K562 (cell line): ENCODE data around the gene IFT81. TPM values are rescaled to one million over a fixed set of nuclear protein-coding genes. Genes with fewer than 3 reads are reported as not detected.

Experiments
- ATF4 ChIP-seq: fragments of 450-650 bp; formaldehyde crosslinking; IDR thresholded peaks from 2 replicates; pipeline ENCODE4 v1.4.0; 2022; ENCODE audit warnings: mild to moderate bottlenecking, moderate library complexity
- CBFA2T2 ChIP-seq: fragments of 450-650 bp; conservative IDR thresholded peaks from 2 replicates; pipeline ENCODE4 v1.6.1; 2017; ENCODE audit warnings: mild to moderate bottlenecking
- CBFA2T3 ChIP-seq: fragments of 450-650 bp; IDR thresholded peaks from 2 replicates; pipeline ENCODE4 v1.6.1; 2017
- CEBPB ChIP-seq: fragments of 450-650 bp; IDR thresholded peaks from 2 replicates; pipeline ENCODE4 v1.6.1; 2016; ENCODE audit warnings: missing genetic modification characterization, missing compliant biosample characterization
- COPS2 ChIP-seq: fragments of 450-650 bp; conservative IDR thresholded peaks from 2 replicates; pipeline ENCODE4 v1.6.1; 2016; ENCODE audit warnings: mild to moderate bottlenecking, moderate library complexity
- CREB5 ChIP-seq: fragments of 250-450 bp; sonication (Bioruptor Pico); IDR thresholded peaks from 2 replicates; pipeline ENCODE4 v1.5.0; 2020; ENCODE audit warnings: mild to moderate bottlenecking
- DDX20 ChIP-seq: fragments of 450-650 bp; IDR thresholded peaks from 2 replicates; pipeline ENCODE4 v1.6.1; 2016; ENCODE audit warnings: missing genetic modification characterization, low read depth, mild to moderate bottlenecking, missing compliant biosample characterization, moderate library complexity
- ETS2 ChIP-seq: IDR thresholded peaks from 2 replicates; pipeline ENCODE4 v1.6.1; 2016; ENCODE audit warnings: borderline replicate concordance, missing genetic modification characterization, mild to moderate bottlenecking, moderate library complexity, missing compliant biosample characterization; ENCODE audit not compliant: poor library complexity, severe bottlenecking
- FIP1L1 ChIP-seq: fragments of 200-400 bp; formaldehyde crosslinking; IDR thresholded peaks from 2 replicates; pipeline ENCODE4 v1.6.1; 2018; ENCODE audit warnings: mild to moderate bottlenecking, low read depth, low read length; ENCODE audit not compliant: poor library complexity, severe bottlenecking
- HEY1 ChIP-seq: fragments of 250-450 bp; sonication (Bioruptor Pico); IDR thresholded peaks from 2 replicates; pipeline ENCODE4 v1.5.0; 2020; ENCODE audit warnings: mild to moderate bottlenecking, moderate library complexity, borderline replicate concordance
- HNRNPL ChIP-seq: fragments of 200-400 bp; formaldehyde crosslinking; IDR thresholded peaks from 2 replicates; pipeline ENCODE4 v1.6.1; 2017; ENCODE audit warnings: low read depth, mild to moderate bottlenecking, low read length
- KAT7 ChIP-seq: sonication (generic); formaldehyde crosslinking; IDR thresholded peaks from 2 replicates; pipeline ENCODE4 v1.8.0; 2022; ENCODE audit warnings: missing genetic modification reagents, mild to moderate bottlenecking, borderline replicate concordance
- KDM4B ChIP-seq, 2 experiments: fragments of 450-650 bp in 1 of 2; sonication (generic) in 1 of 2; IDR thresholded peaks; 2 replicates each; pipeline ENCODE4 v1.6.1; 2016 to 2017; ENCODE audit warnings: borderline replicate concordance in 2 of 2, antibody characterized with exemption in 1 of 2, low read depth in 1 of 2, mild to moderate bottlenecking in 1 of 2
- L3MBTL2 ChIP-seq: fragments of 450-650 bp; IDR thresholded peaks from 2 replicates; pipeline ENCODE4 v1.6.1; 2016; ENCODE audit warnings: mild to moderate bottlenecking, moderate library complexity
- NKRF ChIP-seq: fragments of 450-650 bp; IDR thresholded peaks from 2 replicates; pipeline ENCODE4 v1.6.1; 2016; ENCODE audit warnings: borderline replicate concordance
- POLR2B ChIP-seq: fragments of 450-650 bp; IDR thresholded peaks from 2 replicates; pipeline ENCODE4 v1.6.1; 2018; ENCODE audit warnings: low read depth; ENCODE audit not compliant: partially characterized antibody
- RFX1 ChIP-seq: fragments of 450-650 bp; IDR thresholded peaks from 2 replicates; pipeline ENCODE4 v1.6.1; 2016; ENCODE audit warnings: mild to moderate bottlenecking, moderate library complexity
- SOX6 ChIP-seq: fragments of 450-650 bp; IDR thresholded peaks from 2 replicates; pipeline ENCODE4 v1.6.1; 2014; ENCODE audit warnings: mild to moderate bottlenecking
- TAL1 ChIP-seq: fragments of 450-650 bp; IDR thresholded peaks from 2 replicates; pipeline ENCODE4 v1.6.1; 2016; ENCODE audit warnings: mild to moderate bottlenecking
- WHSC1 ChIP-seq: IDR thresholded peaks from one replicate; pipeline ENCODE4 v1.6.1; 2012; ENCODE audit warnings: low read length, control low read depth, inconsistent platforms
- ZFP30 ChIP-seq: fragments of 250-450 bp; sonication (Bioruptor Pico); IDR thresholded peaks from 2 replicates; pipeline ENCODE4 v1.8.0; 2022; ENCODE audit warnings: moderate library complexity, mild to moderate bottlenecking, inconsistent platforms, borderline replicate concordance
- ZFPM2 ChIP-seq: fragments of 250-450 bp; sonication (Bioruptor Pico); IDR thresholded peaks from 2 replicates; pipeline ENCODE4 v1.5.1; 2022; ENCODE audit warnings: mild to moderate bottlenecking
- ZNF740 ChIP-seq, 3 experiments: fragments of 200-800 bp in 1 of 3; sonication (Bioruptor generic) in 1 of 3; sonication (generic) in 1 of 3; formaldehyde crosslinking in 1 of 3; IDR thresholded peaks; 2 replicates each; pipeline versions ENCODE4 v1.6.1 to v1.8.0; 2016 to 2022; ENCODE audit warnings: mild to moderate bottlenecking in 2 of 3, missing compliant biosample characterization in 2 of 3, missing genetic modification characterization in 2 of 3, missing genetic modification reagents in 1 of 3
- polyA plus RNA-seq, 8 experiments: library from polyadenylated mRNA; depleted of rRNA in 4 of 8; stranded (reverse) in 5 of 8; unstranded in 3 of 8; fragments of >200 nt; fragmentation: Nextera tagmentation in 2 of 8; fragmentation: Illumina TruSeq in 1 of 8; extraction: Ambion mirVana in 2 of 8; extraction: Trizol in 1 of 8; gene quantifications; 2 replicates each; pipeline versions ENCODE4 v1.2.1 to v1.2.3, GENCODE V29; 2011 to 2014; ENCODE audit warnings: inconsistent platforms in 1 of 8, missing spikeins in 1 of 8
- total RNA-seq, 7 experiments: library from RNA; depleted of rRNA in 6 of 7; stranded (reverse); fragments of >200 nt in 6 of 7; fragmentation: Illumina TruSeq in 2 of 7; extraction: Trizol in 2 of 7; gene quantifications; 2 replicates each; pipeline versions ENCODE4 v1.2.1 to v1.2.3, GENCODE V29; 2011 to 2021; ENCODE audit warnings: low replicate concordance in 1 of 7

The IFT81 gene
- total and polyA plus RNA-seq, 9 of the 15 experiments (the other 6 are each of a cell fraction or from before 2014, with no cell fraction given): 2.8 to 11.9 (median 7.9) TPM

GRCh38 chr12:110262442-110263388, 138.6 kb downstream of the IFT81 start (continued):
- TF ChIP-seq CREB5 (CRISPR knock-in tag) (no peak), KDM4B (IDR thresholded peaks at IDR 0.05; ENCODE audit: borderline replicate concordance in 2 of 2, low read depth in 1 of 2) (no peak), KAT7 (no peak), ETS2 (tag) (no peak), FIP1L1 (no peak), TAL1 (peak; percentile 74), ZFPM2 (CRISPR knock-in tag) (no peak), L3MBTL2 (peak; percentile 73), CBFA2T2 (peak; percentile 50), NKRF (no peak), WHSC1 (no peak), POLR2B (no peak), SOX6 (peak; percentile 24; the same call in 1 of the 2 replicates), HNRNPL (no peak), HEY1 (CRISPR knock-in tag) (no peak), CBFA2T3 (peak; percentile 74), COPS2 (no peak), ZNF740 (CRISPR knock-in tag; IDR thresholded peaks at IDR 0.05) (no peak), ZNF740 (tag; IDR thresholded peaks at IDR 0.05) (no peak), CEBPB (tag) (peak; percentile 97), ATF4 (CRISPR knock-in tag) (no peak), ZFP30 (CRISPR knock-in tag) (no peak), DDX20 (no peak), RFX1 (peak; percentile 75)
